ENCODE results near the gene TTC3. TPM values are rescaled to one million over a fixed set of nuclear protein-coding genes. Genes with fewer than 3 reads are reported as not detected.

The TTC3 gene
- total RNA-seq, 1 donor from 2014 or later: 235 TPM

- Mint-ChIP-seq H3K27ac (ENCODE audit: unreplicated experiment) (peak overlapping the region; percentile 77), H3K9me3 (ENCODE audit: unreplicated experiment) (peaks cover 13% of the 10 kb centered on the region), H3K4me1 (ENCODE audit: low read depth, unreplicated experiment) (peaks cover 25% of the 10 kb centered on the region), H3K4me3 (ENCODE audit: unreplicated experiment) (no peak overlapping the region), H3K36me3 (ENCODE audit: unreplicated experiment) (peaks cover 4% of the 10 kb centered on the region), H3K27me3 (ENCODE audit: unreplicated experiment) (peaks cover 3% of the 10 kb centered on the region)
- no peak for DNase-seq
- TF ChIP-seq CTCF (IDR thresholded peaks at IDR 0.05; ENCODE audit: partially characterized antibody, unreplicated experiment): no peak
These were observed 13.9 kb upstream of the TTC3 start for GRCh38 chr21:37059181-37059580.

GRCh38 chr21:37060296-37060695 is 12.8 kb upstream of the TTC3 start:
- peaks cover 13% of the 10 kb centered on the region for H3K9me3 Mint-ChIP-seq (ENCODE audit: unreplicated experiment)
- H3K36me3 Mint-ChIP-seq (ENCODE audit: unreplicated experiment): peaks cover 4% of the 10 kb centered on the region
- DNase-seq: peak; percentile 67
- peak overlapping the region; percentile 81 for H3K27ac Mint-ChIP-seq (ENCODE audit: unreplicated experiment)
- TF ChIP-seq CTCF (IDR thresholded peaks at IDR 0.05; ENCODE audit: partially characterized antibody, unreplicated experiment): no peak
- peaks cover 28% of the 10 kb centered on the region for H3K4me1 Mint-ChIP-seq (ENCODE audit: low read depth, unreplicated experiment)
- peaks cover 3% of the 10 kb centered on the region for H3K27me3 Mint-ChIP-seq (ENCODE audit: unreplicated experiment)
- peak overlapping the region; percentile 37 for H3K4me3 Mint-ChIP-seq (ENCODE audit: unreplicated experiment)

- Mint-ChIP-seq H3K4me1 (ENCODE audit: low read depth, unreplicated experiment) (peaks cover 28% of the 10 kb centered on the region), H3K4me3 (ENCODE audit: unreplicated experiment) (no peak overlapping the region), H3K27me3 (ENCODE audit: unreplicated experiment) (peaks cover 3% of the 10 kb centered on the region), H3K9me3 (ENCODE audit: unreplicated experiment) (peaks cover 9% of the 10 kb centered on the region), H3K36me3 (ENCODE audit: unreplicated experiment) (peaks cover 4% of the 10 kb centered on the region), H3K27ac (ENCODE audit: unreplicated experiment) (no peak overlapping the region)
- DNase-seq: no peak
- no peak for TF ChIP-seq CTCF (IDR thresholded peaks at IDR 0.05; ENCODE audit: partially characterized antibody, unreplicated experiment)
These were observed 11.0 kb upstream of the TTC3 start for GRCh38 chr21:37061926-37062592.

GRCh38 chr21:37062593-37062935 is 10.5 kb upstream of the TTC3 start:
- Mint-ChIP-seq H3K4me3 (ENCODE audit: unreplicated experiment) (no peak overlapping the region), H3K9me3 (ENCODE audit: unreplicated experiment) (peaks cover 9% of the 10 kb centered on the region), H3K27ac (ENCODE audit: unreplicated experiment) (no peak overlapping the region), H3K36me3 (ENCODE audit: unreplicated experiment) (peaks cover 4% of the 10 kb centered on the region), H3K27me3 (ENCODE audit: unreplicated experiment) (peaks cover 3% of the 10 kb centered on the region), H3K4me1 (ENCODE audit: low read depth, unreplicated experiment) (peaks cover 28% of the 10 kb centered on the region)
- TF ChIP-seq CTCF (IDR thresholded peaks at IDR 0.05; ENCODE audit: partially characterized antibody, unreplicated experiment): no peak
- DNase-seq: no peak

- no peak for TF ChIP-seq CTCF (IDR thresholded peaks at IDR 0.05; ENCODE audit: partially characterized antibody, unreplicated experiment)
- Mint-ChIP-seq H3K27me3 (ENCODE audit: unreplicated experiment) (peaks cover 3% of the 10 kb centered on the region), H3K9me3 (ENCODE audit: unreplicated experiment) (peaks cover 9% of the 10 kb centered on the region), H3K4me3 (ENCODE audit: unreplicated experiment) (no peak overlapping the region), H3K27ac (ENCODE audit: unreplicated experiment) (no peak overlapping the region), H3K36me3 (ENCODE audit: unreplicated experiment) (peaks cover 6% of the 10 kb centered on the region), H3K4me1 (ENCODE audit: low read depth, unreplicated experiment) (peaks cover 28% of the 10 kb centered on the region)
- no peak for DNase-seq
These were observed 9.6 kb upstream of the TTC3 start for GRCh38 chr21:37063433-37063832.

Measured in glutamatergic neuron (in vitro differentiated cells).